HFFc6 (cell line): ENCODE results near the gene AP5M1. TPM values are rescaled to one million over a fixed set of nuclear protein-coding genes. Genes with fewer than 3 reads are reported as not detected.
"Not testable (repeated sequence)": the region's sequence is repeated elsewhere in the genome, so short reads cannot be mapped to it uniquely, and the experiment has no call there.

Experiments
- DNase-seq: peaks from one replicate; pipeline ENCODE4 v3.0.0-alpha.2; 2018
- H3K27ac Mint-ChIP-seq: 2 replicates; pipeline ENCODE4 v1.8.0; 2020; ENCODE audit warnings: mild to moderate bottlenecking, mixed read lengths
- H3K27me3 Mint-ChIP-seq: 2 replicates; pipeline ENCODE4 v1.8.0; 2021; ENCODE audit warnings: mild to moderate bottlenecking, moderate library complexity, mixed read lengths; ENCODE audit not compliant: insufficient read depth
- H3K36me3 Mint-ChIP-seq: 2 replicates; pipeline ENCODE4 v1.8.0; 2021; ENCODE audit warnings: low read depth, mixed read lengths
- H3K4me1 Mint-ChIP-seq: 2 replicates; pipeline ENCODE4 v1.8.0; 2020; ENCODE audit warnings: low read depth, mixed read lengths
- H3K4me3 Mint-ChIP-seq: 2 replicates; pipeline ENCODE4 v1.8.0; 2020; ENCODE audit warnings: mild to moderate bottlenecking, moderate library complexity, mixed read lengths
- H3K9me3 Mint-ChIP-seq: 2 replicates; pipeline ENCODE4 v1.8.0; 2020; ENCODE audit warnings: mild to moderate bottlenecking, mixed read lengths
- long read RNA-seq: library from polyadenylated mRNA; unstranded; transcript quantifications from one replicate; pipeline ENCODE4 v2.0.0, GENCODE V29; 2019
- total RNA-seq, 6 experiments: library from RNA; stranded (reverse); fragmentation: NEBNext Ultra II Directional; extraction: Animal tissue kit (Norgen Biotek cat#: 25700); gene quantifications; 2 replicates in 1 of 6; 3 replicates in 5 of 6; pipeline ENCODE4 v1.2.3, GENCODE V29; 2021
- TF ChIP-seq, protein P1 (sequence below): fragments of 200-600 bp; sonication (generic); IDR thresholded peaks from 2 replicates; pipeline ENCODE4 v1.5.0; 2021; ENCODE audit warnings: antibody characterized with exemption, mild to moderate bottlenecking

Gene AP5M1, protein sequence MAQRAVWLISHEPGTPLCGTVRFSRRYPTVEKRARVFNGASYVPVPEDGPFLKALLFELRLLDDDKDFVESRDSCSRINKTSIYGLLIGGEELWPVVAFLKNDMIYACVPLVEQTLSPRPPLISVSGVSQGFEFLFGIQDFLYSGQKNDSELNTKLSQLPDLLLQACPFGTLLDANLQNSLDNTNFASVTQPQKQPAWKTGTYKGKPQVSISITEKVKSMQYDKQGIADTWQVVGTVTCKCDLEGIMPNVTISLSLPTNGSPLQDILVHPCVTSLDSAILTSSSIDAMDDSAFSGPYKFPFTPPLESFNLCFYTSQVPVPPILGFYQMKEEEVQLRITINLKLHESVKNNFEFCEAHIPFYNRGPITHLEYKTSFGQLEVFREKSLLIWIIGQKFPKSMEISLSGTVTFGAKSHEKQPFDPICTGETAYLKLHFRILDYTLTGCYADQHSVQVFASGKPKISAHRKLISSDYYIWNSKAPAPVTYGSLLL
- 10 to 100 TPM; 37.2 to 54.9 (median 44.9) TPM for total RNA-seq
- long read RNA-seq, full-length matches to known transcripts, result 27 of 37 reads
- long read RNA-seq, partial matches to known transcripts, result 3 of 37 reads
- long read RNA-seq, other reads (novel, unspliced or antisense), result 7 of 37 reads

DNA sequence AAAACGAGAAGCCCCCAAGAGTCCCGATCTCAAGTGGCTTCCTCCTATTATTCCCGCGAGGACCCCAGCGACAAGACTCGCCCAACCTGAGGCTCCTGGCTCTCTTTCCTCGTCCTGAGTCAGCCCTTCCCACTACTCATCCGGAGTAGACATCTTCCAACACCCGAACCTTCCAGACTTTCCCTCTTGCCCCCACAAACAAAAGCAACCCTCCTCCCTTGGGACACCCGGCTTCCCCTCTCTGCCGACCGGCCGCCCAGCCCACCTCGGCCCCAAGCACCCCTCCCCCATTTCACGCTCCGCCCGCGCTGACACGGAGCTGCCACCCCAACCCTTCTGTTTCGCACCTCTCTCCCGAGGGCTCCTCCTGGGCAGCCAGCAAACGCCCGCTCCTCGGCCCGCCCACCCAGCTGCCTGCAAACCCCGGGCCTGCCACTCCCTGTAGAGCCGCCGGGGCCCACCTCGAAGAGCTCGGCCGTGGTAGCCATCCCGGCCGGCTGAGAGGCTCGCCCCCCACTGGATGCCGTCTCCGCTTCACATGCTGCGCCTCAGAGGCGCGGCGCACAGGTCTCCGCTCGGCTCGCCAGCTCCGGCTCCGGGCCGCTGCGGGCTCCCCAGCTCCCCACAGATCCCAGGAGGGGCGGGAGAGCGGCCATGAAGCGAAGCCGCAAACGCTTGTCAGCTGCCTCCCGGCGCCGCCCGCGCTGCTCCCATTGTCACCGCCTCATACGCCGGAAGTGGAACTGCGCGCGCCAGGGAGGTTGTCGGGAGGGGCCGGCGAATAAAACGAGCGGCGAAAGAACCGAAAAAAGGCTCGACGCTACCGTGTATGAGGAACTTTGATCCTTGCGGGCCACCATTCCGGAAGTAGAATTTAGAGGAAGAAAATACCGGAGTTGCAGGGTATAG lies at the start of gene AP5M1, which contains the start of gene EXOC5:
Gene AP5M1, plus strand, starts transcription at position 811 of the 909 bp plus-strand sequence. CDS start 344 bp downstream, outside the sequence.
Gene EXOC5, minus strand, starts transcription at position 745 of the 909 bp plus-strand sequence. Its CDS starts 257 bp downstream, at position 488.
- peak; percentile 90 for DNase-seq
- Mint-ChIP-seq H3K4me1 (peaks cover 60% of the 10 kb centered on the region), H3K27ac (peak within 1 kb of the TSS; percentile 99), H3K4me3 (peak within 1 kb of the TSS; percentile 99), H3K36me3 (peaks cover 37% of the 10 kb centered on the region), H3K9me3 (peaks cover 17% of the 10 kb centered on the region), H3K27me3 (no peaks in the 10 kb centered on the region; the same call in 1 of the 2 replicates)
- TF ChIP-seq, protein P1, sequence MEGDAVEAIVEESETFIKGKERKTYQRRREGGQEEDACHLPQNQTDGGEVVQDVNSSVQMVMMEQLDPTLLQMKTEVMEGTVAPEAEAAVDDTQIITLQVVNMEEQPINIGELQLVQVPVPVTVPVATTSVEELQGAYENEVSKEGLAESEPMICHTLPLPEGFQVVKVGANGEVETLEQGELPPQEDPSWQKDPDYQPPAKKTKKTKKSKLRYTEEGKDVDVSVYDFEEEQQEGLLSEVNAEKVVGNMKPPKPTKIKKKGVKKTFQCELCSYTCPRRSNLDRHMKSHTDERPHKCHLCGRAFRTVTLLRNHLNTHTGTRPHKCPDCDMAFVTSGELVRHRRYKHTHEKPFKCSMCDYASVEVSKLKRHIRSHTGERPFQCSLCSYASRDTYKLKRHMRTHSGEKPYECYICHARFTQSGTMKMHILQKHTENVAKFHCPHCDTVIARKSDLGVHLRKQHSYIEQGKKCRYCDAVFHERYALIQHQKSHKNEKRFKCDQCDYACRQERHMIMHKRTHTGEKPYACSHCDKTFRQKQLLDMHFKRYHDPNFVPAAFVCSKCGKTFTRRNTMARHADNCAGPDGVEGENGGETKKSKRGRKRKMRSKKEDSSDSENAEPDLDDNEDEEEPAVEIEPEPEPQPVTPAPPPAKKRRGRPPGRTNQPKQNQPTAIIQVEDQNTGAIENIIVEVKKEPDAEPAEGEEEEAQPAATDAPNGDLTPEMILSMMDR, result peak; percentile 42

DNA sequence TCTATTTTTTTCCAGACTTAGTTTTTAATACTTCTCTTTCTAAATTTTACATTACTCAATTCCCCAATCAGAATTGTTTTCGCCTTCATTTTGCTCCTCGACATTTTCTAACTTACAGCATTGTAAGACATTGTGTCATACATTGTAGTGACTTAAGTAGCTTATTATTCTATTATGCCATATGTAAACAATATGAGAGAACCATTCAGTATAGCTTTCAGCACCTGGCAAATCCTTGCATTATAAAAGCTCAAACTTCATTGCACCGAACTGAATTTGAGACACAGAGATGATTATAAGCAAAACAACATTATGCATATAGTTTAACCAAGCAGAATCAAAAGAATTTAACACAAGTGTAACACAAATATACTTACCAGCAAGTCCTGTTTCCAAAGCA lies 46.8 kb upstream of the AP5M1 start:
- peaks cover 11% of the 10 kb centered on the region for H3K4me1 Mint-ChIP-seq
- no peak overlapping the region for H3K4me3 Mint-ChIP-seq
- H3K9me3 Mint-ChIP-seq, result no peaks in the 10 kb centered on the region
- peaks cover 12% of the 10 kb centered on the region; the same call in 1 of the 2 replicates for H3K36me3 Mint-ChIP-seq
- no peak overlapping the region for H3K27ac Mint-ChIP-seq
- no peak for DNase-seq
- TF ChIP-seq, protein P1, result no peak
- no peaks in the 10 kb centered on the region for H3K27me3 Mint-ChIP-seq

DNA sequence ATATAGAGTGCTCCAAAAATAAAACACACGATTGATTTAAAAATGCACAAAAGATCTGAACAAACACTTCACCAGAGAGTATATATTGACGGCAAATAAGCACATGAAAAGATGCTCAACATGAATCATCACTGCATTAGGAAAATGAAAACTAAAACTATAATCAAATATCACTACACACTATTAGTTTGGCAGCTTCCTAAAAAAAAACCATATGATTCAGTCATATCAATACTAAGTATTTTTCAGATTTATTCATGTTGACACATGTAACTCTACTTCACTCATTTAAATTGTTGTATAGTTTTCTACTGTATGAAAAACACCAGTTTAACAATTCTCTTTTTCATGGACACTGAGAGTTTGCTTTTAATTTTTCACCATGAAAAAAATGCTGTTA lies 41.7 kb upstream of the AP5M1 start:
- H3K27ac Mint-ChIP-seq, result no peak overlapping the region
- H3K36me3 Mint-ChIP-seq, result peaks cover 41% of the 10 kb centered on the region
- TF ChIP-seq, protein P1, result no peak
- DNase-seq, result no peak
- H3K4me3 Mint-ChIP-seq, result no peak overlapping the region
- peaks cover 7% of the 10 kb centered on the region for H3K4me1 Mint-ChIP-seq
- no peaks in the 10 kb centered on the region for H3K27me3 Mint-ChIP-seq
- no peaks in the 10 kb centered on the region for H3K9me3 Mint-ChIP-seq

DNA sequence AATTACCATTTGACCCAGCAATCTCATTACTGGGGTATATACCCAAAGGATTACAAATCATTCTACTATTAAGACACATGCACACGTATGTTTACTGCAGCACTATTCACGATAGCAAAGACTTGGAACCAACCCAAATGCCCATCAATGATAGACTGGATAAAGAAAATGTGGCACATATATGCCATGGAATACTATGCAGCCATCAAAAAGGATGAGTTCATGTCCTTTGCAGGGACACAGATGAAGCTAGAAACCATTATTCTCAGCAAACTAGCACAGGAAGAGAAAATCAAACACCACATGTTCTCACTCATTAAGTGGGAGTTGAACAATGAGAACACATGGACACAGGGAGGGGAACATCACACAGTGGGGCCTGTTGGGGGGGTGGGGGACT lies 40.5 kb upstream of the AP5M1 start:
- H3K27me3 Mint-ChIP-seq, DNase-seq, H3K9me3 Mint-ChIP-seq, H3K4me3 Mint-ChIP-seq, H3K27ac Mint-ChIP-seq, H3K4me1 Mint-ChIP-seq: not testable (repeated sequence)
- peaks cover 47% of the 10 kb centered on the region for H3K36me3 Mint-ChIP-seq

DNA sequence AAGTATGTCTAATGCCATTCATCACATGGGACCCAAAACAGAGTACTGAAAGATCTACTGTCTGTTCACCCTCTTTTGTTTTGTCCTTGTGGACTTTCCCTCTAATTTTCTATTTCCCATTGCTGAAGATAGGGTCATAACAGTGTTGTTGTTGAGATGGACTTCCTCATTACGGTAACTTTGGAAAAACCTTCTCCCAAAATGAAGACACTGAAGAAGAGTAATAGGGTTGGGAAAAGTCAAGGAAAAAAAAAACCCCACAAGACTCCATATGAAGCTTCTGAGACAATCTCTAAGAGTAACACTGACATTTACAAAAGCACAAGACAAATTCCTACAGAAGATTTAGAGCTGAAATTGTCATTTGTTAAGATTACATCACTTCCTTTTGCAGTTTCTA lies 36.8 kb upstream of the AP5M1 start:
- Mint-ChIP-seq H3K27me3 (no peaks in the 10 kb centered on the region), H3K27ac (no peak overlapping the region; the same call in 1 of the 2 replicates), H3K4me1 (no peaks in the 10 kb centered on the region), H3K9me3 (no peaks in the 10 kb centered on the region), H3K36me3 (peaks cover 43% of the 10 kb centered on the region), H3K4me3 (no peak overlapping the region)
- TF ChIP-seq, protein P1, result no peak
- no peak for DNase-seq

DNA sequence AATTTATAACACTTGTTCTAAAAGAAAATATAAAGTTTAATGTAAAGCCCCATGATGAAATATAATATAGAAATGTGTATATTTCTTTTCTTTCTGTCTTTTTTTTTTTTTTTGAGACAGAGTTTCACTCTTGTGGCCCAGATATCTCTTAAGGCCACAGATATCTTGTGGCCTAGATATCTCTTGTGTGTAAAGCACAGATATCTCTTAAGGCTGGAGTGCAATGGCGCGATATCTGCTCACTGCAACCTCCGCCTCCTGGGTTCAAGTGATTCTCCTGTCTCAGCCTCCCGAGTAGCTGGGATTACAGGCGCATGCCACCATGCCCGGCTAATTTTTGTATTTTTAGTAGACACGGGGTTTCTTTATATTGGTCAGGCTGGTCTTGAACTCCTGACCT lies 28.7 kb upstream of the AP5M1 start:
- not testable (repeated sequence) for H3K36me3 Mint-ChIP-seq, DNase-seq, H3K27me3 Mint-ChIP-seq, H3K9me3 Mint-ChIP-seq, H3K27ac Mint-ChIP-seq, H3K4me1 Mint-ChIP-seq, H3K4me3 Mint-ChIP-seq
